ENCODE results near the gene C2orf68. TPM values are rescaled to one million over a fixed set of nuclear protein-coding genes. Genes with fewer than 3 reads are reported as not detected.

C2orf68 gene
- total and polyA plus RNA-seq, 2 of the 13 experiments (the other 11 are each of a cell fraction or from before 2014, with no cell fraction given) = 47.1 to 77.4 TPM

- TF ChIP-seq ZFP36L1 (CRISPR knock-in tag; IDR thresholded peaks at IDR 0.05) (no peak), HNF1A (IDR thresholded peaks at IDR 0.05; ENCODE audit: low read depth) (no peak; the same call in 1 of the 2 replicates), HNF1A (CRISPR knock-in tag; IDR thresholded peaks at IDR 0.05; ENCODE audit: borderline replicate concordance) (no peak), SCMH1 (CRISPR knock-in tag; IDR thresholded peaks at IDR 0.05; ENCODE audit: borderline replicate concordance) (no peak), ZNF383 (CRISPR knock-in tag; IDR thresholded peaks at IDR 0.05; ENCODE audit: borderline replicate concordance) (no peak), ATF7 (IDR thresholded peaks at IDR 0.05) (no peak), ATF7 (CRISPR knock-in tag; IDR thresholded peaks at IDR 0.05) (no peak), SOX13 (IDR thresholded peaks at IDR 0.05) (no peak), SOX13 (CRISPR knock-in tag; conservative IDR thresholded peaks at IDR 0.05 in 1 of 2, IDR thresholded peaks at IDR 0.05 in 1 of 2) (peak in 1 of 2 experiments; percentile 69; a peak in 2 of 4 replicates), PRMT3 (CRISPR knock-in tag; IDR thresholded peaks at IDR 0.05; ENCODE audit: borderline replicate concordance, low read depth) (no peak), CBX2 (IDR thresholded peaks at IDR 0.05; ENCODE audit: low read depth, low read length) (no peak), CBX2 (CRISPR knock-in tag; IDR thresholded peaks at IDR 0.05; ENCODE audit: low read depth) (no peak), ZNF839 (CRISPR knock-in tag; IDR thresholded peaks at IDR 0.05; ENCODE audit: borderline replicate concordance) (no peak), MED1 (CRISPR knock-in tag; IDR thresholded peaks at IDR 0.05) (peak; percentile 85), MATR3 (CRISPR knock-in tag; IDR thresholded peaks at IDR 0.05) (no peak), ATF2 (CRISPR knock-in tag; IDR thresholded peaks at IDR 0.05) (no peak), GABPA (IDR thresholded peaks at IDR 0.05; ENCODE audit: low read depth, low read length) (no peak), GABPA (CRISPR knock-in tag; IDR thresholded peaks at IDR 0.05; ENCODE audit: low read depth) (peak; percentile 66; the same call in 1 of the 2 replicates), ZNF567 (CRISPR knock-in tag; IDR thresholded peaks at IDR 0.05; ENCODE audit: borderline replicate concordance) (0 out of 2 replicates have a peak, but pooled peaks have one; percentile 77), ZNF562 (CRISPR knock-in tag; IDR thresholded peaks at IDR 0.05; ENCODE audit: borderline replicate concordance) (no peak), HNRNPUL1 (IDR thresholded peaks at IDR 0.05; ENCODE audit: low read depth, low read length) (no peak), GMEB1 (CRISPR knock-in tag; IDR thresholded peaks at IDR 0.05; ENCODE audit: borderline replicate concordance) (peak; percentile 54; the same call in 1 of the 2 replicates), ZMYM4 (CRISPR knock-in tag; IDR thresholded peaks at IDR 0.05) (no peak), HMG20B (CRISPR knock-in tag; conservative IDR thresholded peaks at IDR 0.05) (no peak)
Observed at GRCh38 chr2:85589982-85590791, 21.7 kb downstream of the C2orf68 start (continued).
